HepG2 (cell line): Measurements from ENCODE around the gene DOCK4.

Experiments used
- EZH2 ChIP-seq: conservative IDR thresholded peaks from 2 replicates; pipeline ENCODE4 v1.6.1; 2012; ENCODE audit warnings: mild to moderate bottlenecking, low read depth, low read length, moderate library complexity
- FIP1L1 ChIP-seq: fragments of 200-400 bp; formaldehyde crosslinking; IDR thresholded peaks from 2 replicates; pipeline ENCODE4 v1.6.1; 2018; ENCODE audit warnings: low read depth, mild to moderate bottlenecking, low read length, moderate library complexity, borderline replicate concordance; ENCODE audit not compliant: insufficient read depth
- FOXJ3 ChIP-seq: sonication (generic); formaldehyde crosslinking; IDR thresholded peaks from 2 replicates; pipeline ENCODE4 v1.4.0; 2020; ENCODE audit warnings: missing genetic modification reagents, mild to moderate bottlenecking, borderline replicate concordance
- GTF2F1 ChIP-seq: fragments of 150-350 bp; IDR thresholded peaks from 2 replicates; pipeline ENCODE4 v1.6.1; 2014; ENCODE audit warnings: low read length
- MAFF ChIP-seq: IDR thresholded peaks from 2 replicates; pipeline ENCODE4 v1.6.1; 2011; ENCODE audit warnings: low read depth, low read length, improper control_type of control experiment
- POLR2AphosphoS5 ChIP-seq: IDR thresholded peaks from 2 replicates; pipeline ENCODE4 v1.6.1; 2012; ENCODE audit warnings: low read depth, low read length
- ZNF83 ChIP-seq: sonication (generic); formaldehyde crosslinking; IDR thresholded peaks from 2 replicates; pipeline ENCODE4 v1.4.0; 2020; ENCODE audit warnings: missing genetic modification reagents, mild to moderate bottlenecking, borderline replicate concordance
- TF ChIP-seq, protein P1 (sequence below): sonication (generic); formaldehyde crosslinking; IDR thresholded peaks from 2 replicates; pipeline ENCODE4 v1.5.0; 2020; ENCODE audit warnings: mild to moderate bottlenecking, missing genetic modification reagents, moderate library complexity
- TF ChIP-seq, protein P2 (sequence below): sonication (generic); formaldehyde crosslinking; IDR thresholded peaks from 2 replicates; pipeline ENCODE4 v1.8.0; 2022; ENCODE audit warnings: missing genetic modification reagents, mild to moderate bottlenecking, borderline replicate concordance
- TF ChIP-seq, protein P3 (sequence below): sonication (generic); formaldehyde crosslinking; IDR thresholded peaks from 2 replicates; pipeline ENCODE4 v1.5.0; 2020; ENCODE audit warnings: missing genetic modification reagents, mild to moderate bottlenecking, borderline replicate concordance
- TF ChIP-seq, protein P4 (sequence below): sonication (generic); formaldehyde crosslinking; IDR thresholded peaks from 2 replicates; pipeline ENCODE4 v1.8.1; 2023; ENCODE audit warnings: mild to moderate bottlenecking, missing genetic modification reagents

DNA sequence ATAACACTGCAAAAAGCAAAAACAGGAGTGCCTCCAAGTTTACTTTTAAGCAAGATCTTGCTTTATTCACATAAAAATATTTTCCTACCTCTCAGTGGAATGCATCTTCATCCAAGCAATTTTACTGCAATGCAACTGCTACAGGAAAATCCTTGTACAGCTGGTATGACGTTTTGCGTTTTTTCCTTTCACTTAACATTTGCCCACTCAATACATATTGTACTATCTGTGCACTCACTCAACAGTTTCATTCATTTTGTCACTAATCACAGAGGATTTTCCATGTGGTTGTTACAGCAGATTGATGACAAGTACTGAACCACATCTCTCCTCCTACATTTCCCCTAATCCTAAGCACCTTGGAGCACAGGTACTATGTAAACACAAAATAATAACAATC lies 421.9 kb downstream of the DOCK4 start:
- TF ChIP-seq MAFF = no peak
- no peak for TF ChIP-seq FIP1L1
- TF ChIP-seq, protein P1, sequence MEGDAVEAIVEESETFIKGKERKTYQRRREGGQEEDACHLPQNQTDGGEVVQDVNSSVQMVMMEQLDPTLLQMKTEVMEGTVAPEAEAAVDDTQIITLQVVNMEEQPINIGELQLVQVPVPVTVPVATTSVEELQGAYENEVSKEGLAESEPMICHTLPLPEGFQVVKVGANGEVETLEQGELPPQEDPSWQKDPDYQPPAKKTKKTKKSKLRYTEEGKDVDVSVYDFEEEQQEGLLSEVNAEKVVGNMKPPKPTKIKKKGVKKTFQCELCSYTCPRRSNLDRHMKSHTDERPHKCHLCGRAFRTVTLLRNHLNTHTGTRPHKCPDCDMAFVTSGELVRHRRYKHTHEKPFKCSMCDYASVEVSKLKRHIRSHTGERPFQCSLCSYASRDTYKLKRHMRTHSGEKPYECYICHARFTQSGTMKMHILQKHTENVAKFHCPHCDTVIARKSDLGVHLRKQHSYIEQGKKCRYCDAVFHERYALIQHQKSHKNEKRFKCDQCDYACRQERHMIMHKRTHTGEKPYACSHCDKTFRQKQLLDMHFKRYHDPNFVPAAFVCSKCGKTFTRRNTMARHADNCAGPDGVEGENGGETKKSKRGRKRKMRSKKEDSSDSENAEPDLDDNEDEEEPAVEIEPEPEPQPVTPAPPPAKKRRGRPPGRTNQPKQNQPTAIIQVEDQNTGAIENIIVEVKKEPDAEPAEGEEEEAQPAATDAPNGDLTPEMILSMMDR (CRISPR knock-in tag) = no peak
- no peak for TF ChIP-seq POLR2AphosphoS5
- TF ChIP-seq GTF2F1 = no peak
- TF ChIP-seq, protein P2, sequence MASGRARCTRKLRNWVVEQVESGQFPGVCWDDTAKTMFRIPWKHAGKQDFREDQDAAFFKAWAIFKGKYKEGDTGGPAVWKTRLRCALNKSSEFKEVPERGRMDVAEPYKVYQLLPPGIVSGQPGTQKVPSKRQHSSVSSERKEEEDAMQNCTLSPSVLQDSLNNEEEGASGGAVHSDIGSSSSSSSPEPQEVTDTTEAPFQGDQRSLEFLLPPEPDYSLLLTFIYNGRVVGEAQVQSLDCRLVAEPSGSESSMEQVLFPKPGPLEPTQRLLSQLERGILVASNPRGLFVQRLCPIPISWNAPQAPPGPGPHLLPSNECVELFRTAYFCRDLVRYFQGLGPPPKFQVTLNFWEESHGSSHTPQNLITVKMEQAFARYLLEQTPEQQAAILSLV = no peak
- TF ChIP-seq EZH2 = no peak
- TF ChIP-seq, protein P3, sequence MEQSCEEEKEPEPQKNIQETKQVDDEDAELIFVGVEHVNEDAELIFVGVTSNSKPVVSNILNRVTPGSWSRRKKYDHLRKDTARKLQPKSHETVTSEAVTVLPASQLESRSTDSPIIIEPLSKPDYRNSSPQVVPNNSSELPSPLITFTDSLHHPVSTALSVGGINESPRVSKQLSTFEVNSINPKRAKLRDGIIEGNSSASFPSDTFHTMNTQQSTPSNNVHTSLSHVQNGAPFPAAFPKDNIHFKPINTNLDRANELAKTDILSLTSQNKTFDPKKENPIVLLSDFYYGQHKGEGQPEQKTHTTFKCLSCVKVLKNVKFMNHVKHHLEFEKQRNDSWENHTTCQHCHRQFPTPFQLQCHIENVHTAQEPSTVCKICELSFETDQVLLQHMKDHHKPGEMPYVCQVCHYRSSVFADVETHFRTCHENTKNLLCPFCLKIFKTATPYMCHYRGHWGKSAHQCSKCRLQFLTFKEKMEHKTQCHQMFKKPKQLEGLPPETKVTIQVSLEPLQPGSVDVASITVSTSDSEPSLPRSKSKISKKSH (CRISPR knock-in tag) = no peak
- TF ChIP-seq ZNF83 = no peak
- TF ChIP-seq, protein P4, sequence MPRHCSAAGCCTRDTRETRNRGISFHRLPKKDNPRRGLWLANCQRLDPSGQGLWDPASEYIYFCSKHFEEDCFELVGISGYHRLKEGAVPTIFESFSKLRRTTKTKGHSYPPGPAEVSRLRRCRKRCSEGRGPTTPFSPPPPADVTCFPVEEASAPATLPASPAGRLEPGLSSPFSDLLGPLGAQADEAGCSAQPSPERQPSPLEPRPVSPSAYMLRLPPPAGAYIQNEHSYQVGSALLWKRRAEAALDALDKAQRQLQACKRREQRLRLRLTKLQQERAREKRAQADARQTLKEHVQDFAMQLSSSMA = no peak
- TF ChIP-seq FOXJ3 (CRISPR knock-in tag) = no peak
